ENCODE results near the gene PRR14L. TPM values are rescaled to one million over a fixed set of nuclear protein-coding genes. Genes with fewer than 3 reads are reported as not detected.

The PRR14L gene
- 11.1 and 13.3 TPM in 2 replicates for total RNA-seq

GRCh38 chr22:31749636-31750364 is at the start of gene PRR14L:
TSS of gene PRR14L (minus strand) at chr22:31750132. CDS start at chr22:31738860, 11,272 bp downstream.

GRCh38 chr22:31753634-31754501 is 3.9 kb upstream of the PRR14L start, which contains the start of gene DEPDC5:
TSS of gene DEPDC5 (plus strand) at chr22:31754019. CDS start at chr22:31754922, 903 bp downstream.

GRCh38 chr22:31661851-31662667 is 87.9 kb downstream of the PRR14L start, which contains the start of gene PISD:
TSS of gene PISD (minus strand) at chr22:31662215. CDS start at chr22:31662208, 7 bp downstream.

Other genes with a start within 250 kb of the PRR14L start
- 33.8 and 38.8 TPM in 2 replicates for gene PISD, start 87.9 kb downstream of the PRR14L start, total RNA-seq
- gene DEPDC5, start 3.9 kb upstream of the PRR14L start, total RNA-seq, result 9.2 and 15.5 TPM in 2 replicates
- 130 and 185 TPM in 2 replicates for gene YWHAH, start 194.4 kb upstream of the PRR14L start, total RNA-seq

All from hair follicular keratinocyte (primary cell).